Measurements from ENCODE around the gene LRRC10B. TPM values are rescaled to one million over a fixed set of nuclear protein-coding genes. Genes with fewer than 3 reads are reported as not detected.

Gene LRRC10B
- total and polyA plus RNA-seq, 2 of the 8 experiments (the other 6 are each of a cell fraction or from before 2014, with no cell fraction given): 0.47 to 0.71 TPM

- TF ChIP-seq YY1 (IDR thresholded peaks at IDR 0.05; ENCODE audit: low read depth, low read length) (no peak), CHD7 (IDR thresholded peaks at IDR 0.05; ENCODE audit: insufficient replicate concordance, low read length) (no peak), ASH2L (IDR thresholded peaks at IDR 0.05; ENCODE audit: low read length) (no peak), PHF8 (conservative IDR thresholded peaks at IDR 0.05; ENCODE audit: low read depth, low read length) (no peak)
Observed at GRCh38 chr11:61472282-61472681, 36.3 kb upstream of the LRRC10B start (continued).
